ENCODE measurements around the gene PDIK1L. TPM values are rescaled to one million over a fixed set of nuclear protein-coding genes. Genes with fewer than 3 reads are reported as not detected.
A peak's percentile ranks its signal among the peaks of the same experiment; 100 is the strongest.

Gene PDIK1L
- total and polyA plus RNA-seq, 2 experiments from 2014 or later, result 4.2 to 8.5 TPM

DNA sequence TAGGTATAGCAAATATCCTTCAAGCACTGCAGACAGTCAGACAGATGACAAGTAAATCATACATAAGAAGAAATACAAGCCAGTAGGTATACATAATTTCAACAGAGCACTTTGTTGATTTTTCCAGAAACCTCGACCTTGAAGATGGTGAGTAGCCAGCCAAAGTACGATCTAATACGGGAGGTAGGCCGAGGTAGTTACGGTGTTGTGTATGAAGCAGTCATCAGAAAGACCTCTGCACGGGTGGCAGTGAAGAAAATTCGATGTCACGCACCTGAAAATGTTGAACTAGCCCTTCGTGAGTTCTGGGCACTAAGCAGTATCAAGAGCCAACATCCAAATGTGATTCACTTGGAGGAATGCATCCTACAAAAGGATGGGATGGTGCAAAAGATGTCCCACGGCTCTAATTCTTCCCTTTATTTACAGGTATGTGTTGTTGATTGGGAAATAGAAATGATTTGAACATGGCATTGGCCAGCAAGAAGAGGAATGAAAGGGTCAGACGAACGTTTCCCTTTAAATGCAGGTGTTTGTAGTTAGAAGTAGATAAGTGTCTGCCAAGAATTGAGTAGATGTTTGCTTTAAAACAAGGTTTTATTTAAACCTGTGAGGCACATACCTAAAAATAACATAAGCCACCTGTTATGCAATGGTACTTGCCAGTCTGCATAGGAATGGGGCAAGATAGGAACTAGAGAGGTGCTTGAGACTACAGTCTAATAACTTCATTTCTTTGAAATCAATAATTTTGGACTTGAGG is 2.7 kb downstream of the PDIK1L start:
- no peak for DNase-seq (ENCODE audit: low read depth in 1 of 2, low spot score in 1 of 2)
- H3K27ac ChIP-seq, result no peak overlapping the region
- H3K27me3 ChIP-seq, result no peaks in the 10 kb centered on the region
- H3K4me3 ChIP-seq, result no peak overlapping the region
- no peaks in the 10 kb centered on the region for H3K9me3 ChIP-seq (ENCODE audit: low read depth)
- peaks cover 20% of the 10 kb centered on the region for H3K36me3 ChIP-seq
- H3K4me1 ChIP-seq (ENCODE audit: low read depth), result peaks cover 17% of the 10 kb centered on the region
- TF ChIP-seq, protein P1, sequence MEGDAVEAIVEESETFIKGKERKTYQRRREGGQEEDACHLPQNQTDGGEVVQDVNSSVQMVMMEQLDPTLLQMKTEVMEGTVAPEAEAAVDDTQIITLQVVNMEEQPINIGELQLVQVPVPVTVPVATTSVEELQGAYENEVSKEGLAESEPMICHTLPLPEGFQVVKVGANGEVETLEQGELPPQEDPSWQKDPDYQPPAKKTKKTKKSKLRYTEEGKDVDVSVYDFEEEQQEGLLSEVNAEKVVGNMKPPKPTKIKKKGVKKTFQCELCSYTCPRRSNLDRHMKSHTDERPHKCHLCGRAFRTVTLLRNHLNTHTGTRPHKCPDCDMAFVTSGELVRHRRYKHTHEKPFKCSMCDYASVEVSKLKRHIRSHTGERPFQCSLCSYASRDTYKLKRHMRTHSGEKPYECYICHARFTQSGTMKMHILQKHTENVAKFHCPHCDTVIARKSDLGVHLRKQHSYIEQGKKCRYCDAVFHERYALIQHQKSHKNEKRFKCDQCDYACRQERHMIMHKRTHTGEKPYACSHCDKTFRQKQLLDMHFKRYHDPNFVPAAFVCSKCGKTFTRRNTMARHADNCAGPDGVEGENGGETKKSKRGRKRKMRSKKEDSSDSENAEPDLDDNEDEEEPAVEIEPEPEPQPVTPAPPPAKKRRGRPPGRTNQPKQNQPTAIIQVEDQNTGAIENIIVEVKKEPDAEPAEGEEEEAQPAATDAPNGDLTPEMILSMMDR (IDR thresholded peaks at IDR 0.05; ENCODE audit: low read depth, low read length), result no peak

DNA sequence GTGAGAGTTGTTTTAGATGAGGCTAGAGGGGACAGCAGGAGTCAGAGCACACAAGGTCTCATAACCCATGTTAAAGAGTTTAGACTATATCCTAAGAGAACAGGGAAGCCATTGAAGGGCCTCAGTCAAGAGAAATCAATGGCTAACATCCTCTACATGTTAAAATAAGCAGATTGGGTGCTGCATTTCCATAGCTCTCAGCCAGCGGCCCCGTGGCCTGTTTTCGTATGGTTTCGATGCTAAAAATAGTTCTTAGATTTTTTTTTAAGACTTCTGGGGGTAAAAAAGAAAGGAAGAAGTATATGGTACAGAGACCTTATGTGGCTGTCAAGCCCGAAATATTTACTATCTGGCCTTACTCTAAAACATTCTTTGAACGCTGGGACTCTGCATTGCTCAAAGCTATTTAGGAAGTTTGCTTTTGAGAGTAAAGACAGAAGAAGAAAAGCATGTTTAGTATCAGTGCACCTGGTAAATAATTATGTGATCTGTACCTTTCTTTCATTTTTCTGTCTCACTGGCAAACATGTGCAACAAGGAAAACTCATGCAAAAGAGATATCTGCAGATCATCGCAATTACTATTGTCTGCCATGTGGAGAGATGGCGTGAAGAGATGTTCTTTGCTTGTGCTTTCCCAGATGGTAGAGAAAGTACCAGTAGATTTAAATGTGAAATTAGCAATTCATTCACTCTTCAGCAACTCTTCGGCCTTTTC is 8.4 kb downstream of the PDIK1L start:
- Histone ChIP-seq H3K27me3 (no peaks in the 10 kb centered on the region), H3K9me3 (ENCODE audit: low read depth) (no peaks in the 10 kb centered on the region), H3K4me3 (no peak overlapping the region), H3K4me1 (ENCODE audit: low read depth) (peaks cover 14% of the 10 kb centered on the region), H3K27ac (peak overlapping the region; percentile 48), H3K36me3 (peaks cover 31% of the 10 kb centered on the region)
- TF ChIP-seq, protein P1 (IDR thresholded peaks at IDR 0.05; ENCODE audit: low read depth, low read length), result no peak
- DNase-seq (ENCODE audit: low read depth in 1 of 2, low spot score in 1 of 2), result no peak

DNA sequence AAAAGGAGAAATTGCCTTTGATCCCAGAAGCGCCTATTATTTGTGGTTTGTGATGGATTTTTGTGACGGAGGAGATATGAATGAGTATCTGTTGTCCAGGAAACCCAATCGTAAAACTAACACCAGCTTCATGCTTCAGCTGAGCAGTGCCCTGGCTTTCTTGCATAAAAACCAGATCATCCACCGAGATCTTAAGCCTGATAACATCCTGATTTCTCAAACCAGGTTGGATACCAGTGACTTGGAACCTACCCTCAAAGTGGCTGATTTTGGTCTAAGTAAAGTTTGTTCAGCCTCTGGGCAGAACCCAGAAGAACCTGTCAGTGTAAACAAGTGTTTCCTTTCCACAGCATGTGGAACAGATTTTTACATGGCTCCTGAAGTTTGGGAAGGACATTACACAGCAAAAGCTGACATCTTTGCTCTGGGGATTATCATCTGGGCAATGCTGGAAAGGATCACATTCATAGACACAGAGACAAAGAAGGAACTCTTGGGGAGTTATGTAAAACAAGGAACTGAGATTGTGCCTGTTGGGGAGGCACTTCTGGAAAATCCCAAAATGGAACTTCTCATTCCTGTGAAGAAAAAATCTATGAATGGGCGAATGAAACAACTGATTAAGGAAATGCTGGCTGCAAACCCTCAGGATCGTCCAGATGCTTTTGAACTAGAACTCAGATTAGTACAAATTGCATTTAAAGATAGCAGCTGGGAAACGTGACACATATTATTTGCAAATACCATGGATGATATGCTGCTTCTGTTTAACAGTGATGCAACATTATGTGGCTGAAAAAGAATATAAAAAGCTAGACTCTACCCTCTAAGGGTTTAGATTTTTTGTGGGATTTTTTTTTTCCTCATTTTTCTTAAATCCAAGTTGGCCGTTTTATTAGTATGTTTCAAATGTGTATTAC is 10.5 kb downstream of the PDIK1L start:
- TF ChIP-seq, protein P1 (IDR thresholded peaks at IDR 0.05; ENCODE audit: low read depth, low read length), result no peak
- H3K27me3 ChIP-seq, result no peaks in the 10 kb centered on the region
- peaks cover 28% of the 10 kb centered on the region for H3K36me3 ChIP-seq
- peak overlapping the region; percentile 62 for H3K27ac ChIP-seq
- DNase-seq (ENCODE audit: low read depth in 1 of 2, low spot score in 1 of 2), result peak in 1 of 2 donors; percentile 52
- H3K9me3 ChIP-seq (ENCODE audit: low read depth), result no peaks in the 10 kb centered on the region
- H3K4me3 ChIP-seq, result no peak overlapping the region
- peaks cover 26% of the 10 kb centered on the region for H3K4me1 ChIP-seq (ENCODE audit: low read depth)

DNA sequence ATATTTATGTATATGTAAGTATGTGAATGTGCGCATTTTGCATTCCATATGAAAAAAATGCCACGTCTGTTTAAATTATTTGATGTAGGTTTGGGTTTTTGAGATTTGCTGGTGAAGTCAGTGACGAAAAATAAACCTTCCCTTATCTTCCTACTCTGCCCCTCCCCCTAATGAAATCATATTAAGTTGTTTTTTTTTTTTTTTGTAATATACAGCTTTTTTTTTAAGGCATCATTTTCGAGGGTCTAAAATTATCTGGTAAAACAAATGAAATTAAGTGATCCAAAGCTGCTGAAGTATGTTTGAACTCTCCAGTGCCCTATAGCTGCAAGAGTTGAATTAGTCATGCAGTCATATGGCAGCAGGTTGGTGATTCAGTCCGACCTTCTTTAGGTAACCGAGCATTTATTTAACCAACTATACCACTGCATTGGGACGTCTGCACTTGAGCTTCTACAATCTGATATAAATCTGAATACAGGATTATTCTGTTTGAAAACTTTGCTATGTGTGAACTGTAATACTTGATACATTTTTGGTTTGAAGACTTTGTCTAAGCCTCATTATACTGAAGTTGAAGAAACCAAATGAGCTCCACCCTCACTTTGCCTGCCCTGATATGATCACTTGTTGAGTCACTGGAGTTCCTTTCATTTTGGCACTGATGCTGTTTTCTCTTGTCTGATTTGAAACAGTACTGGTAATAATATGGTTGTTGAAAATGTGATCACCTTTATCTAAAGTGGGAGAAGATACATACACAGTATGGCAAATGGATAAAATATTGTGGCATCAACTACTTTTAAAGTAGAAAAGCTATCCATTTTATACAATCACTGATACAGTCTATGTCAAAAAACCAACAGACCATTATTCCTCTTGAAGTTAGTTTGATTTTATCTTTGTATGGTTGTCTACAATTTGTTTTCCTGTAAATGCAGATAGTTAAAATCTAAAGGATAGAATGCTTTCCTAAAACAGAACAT is 11.7 kb downstream of the PDIK1L start:
- TF ChIP-seq, protein P1 (IDR thresholded peaks at IDR 0.05; ENCODE audit: low read depth, low read length), result no peak
- Histone ChIP-seq H3K27me3 (no peaks in the 10 kb centered on the region), H3K27ac (no peak overlapping the region), H3K9me3 (ENCODE audit: low read depth) (no peaks in the 10 kb centered on the region), H3K4me1 (ENCODE audit: low read depth) (peaks cover 27% of the 10 kb centered on the region), H3K36me3 (peaks cover 28% of the 10 kb centered on the region), H3K4me3 (no peak overlapping the region)
- no peak for DNase-seq (ENCODE audit: low read depth in 1 of 2, low spot score in 1 of 2)
